Retinal pigment epithelial cell (primary cell): ENCODE results near the gene RFNG.

Experiments used
- DNase-seq: peaks from one replicate; pipeline ENCODE4 v3.0.0-alpha.2; 2010; ENCODE audit warnings: low read depth
- H3K4me3 ChIP-seq: 2 replicates; pipeline ENCODE4 v1.5.1; 2011; ENCODE audit warnings: mild to moderate bottlenecking, low read length, control low read depth, moderate library complexity
- CTCF ChIP-seq: conservative IDR thresholded peaks from 2 replicates; pipeline ENCODE4 v1.5.1; 2011; ENCODE audit warnings: low read depth, low read length, control low read depth, inconsistent platforms

RFNG gene

DNA sequence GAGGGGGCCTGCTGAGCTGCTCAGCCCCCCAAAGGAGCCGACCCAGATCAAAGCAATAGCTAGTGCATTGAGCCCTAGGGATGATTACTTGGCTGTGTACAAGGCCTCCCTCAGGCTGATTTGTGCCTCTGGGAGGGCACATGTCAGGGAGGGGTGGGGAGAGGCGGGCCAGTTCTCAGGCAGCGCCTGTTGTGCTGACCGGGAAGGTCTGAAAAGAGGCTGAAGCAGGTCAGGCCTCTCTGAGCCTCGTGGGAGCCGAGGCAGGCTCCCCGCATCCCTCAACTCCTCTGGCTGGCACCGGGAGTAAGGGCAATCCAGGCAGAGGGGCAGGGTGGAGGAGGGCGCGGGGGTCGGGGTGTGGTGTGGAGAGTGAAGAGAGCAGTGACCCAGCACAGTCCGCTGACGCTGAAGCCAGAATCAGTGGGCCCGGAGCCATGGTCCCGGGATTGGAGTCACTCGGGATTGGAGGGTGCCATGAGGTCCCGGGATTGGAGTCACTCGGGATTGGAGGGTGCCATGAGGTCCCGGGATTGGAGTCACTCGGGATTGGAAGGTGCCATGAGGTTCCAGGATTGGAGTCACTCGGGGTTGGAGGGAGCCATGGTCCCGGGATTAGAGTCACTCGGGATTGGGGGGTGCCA lies 17.1 kb downstream of the RFNG start:
- H3K4me3 ChIP-seq: no peak overlapping the region
- no peak for TF ChIP-seq CTCF
- DNase-seq: no peak

DNA sequence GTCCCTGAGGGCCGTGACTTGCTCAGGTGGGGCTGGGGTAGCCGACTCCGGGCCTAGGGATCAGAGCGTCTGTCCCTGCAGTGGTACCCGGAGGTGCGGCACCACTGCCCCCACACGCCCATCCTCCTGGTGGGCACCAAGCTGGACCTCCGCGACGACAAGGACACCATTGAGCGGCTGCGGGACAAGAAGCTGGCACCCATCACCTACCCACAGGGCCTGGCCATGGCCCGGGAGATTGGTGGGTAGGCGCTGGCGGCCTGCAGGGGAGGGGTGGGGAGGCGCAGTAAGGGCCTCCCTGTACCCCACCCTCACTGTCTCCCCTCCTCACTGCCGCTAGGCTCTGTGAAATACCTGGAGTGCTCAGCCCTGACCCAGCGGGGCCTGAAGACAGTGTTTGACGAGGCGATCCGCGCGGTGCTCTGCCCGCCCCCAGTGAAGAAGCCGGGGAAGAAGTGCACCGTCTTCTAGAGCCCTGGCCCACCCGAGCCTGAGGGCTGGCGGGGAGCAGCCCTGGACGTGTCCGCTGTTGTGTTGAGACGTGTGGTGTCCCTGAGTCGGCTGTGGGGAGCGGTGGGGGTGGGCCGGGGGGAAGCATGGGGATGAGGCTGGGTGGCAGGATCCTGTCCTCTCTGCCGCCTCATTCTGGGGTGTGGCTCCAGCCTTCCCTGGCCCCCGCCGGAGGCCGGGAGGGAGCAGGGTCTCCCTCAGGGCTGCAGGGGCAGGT lies 18.1 kb downstream of the RFNG start:
- no peak for DNase-seq
- TF ChIP-seq CTCF: no peak
- H3K4me3 ChIP-seq: no peak overlapping the region

DNA sequence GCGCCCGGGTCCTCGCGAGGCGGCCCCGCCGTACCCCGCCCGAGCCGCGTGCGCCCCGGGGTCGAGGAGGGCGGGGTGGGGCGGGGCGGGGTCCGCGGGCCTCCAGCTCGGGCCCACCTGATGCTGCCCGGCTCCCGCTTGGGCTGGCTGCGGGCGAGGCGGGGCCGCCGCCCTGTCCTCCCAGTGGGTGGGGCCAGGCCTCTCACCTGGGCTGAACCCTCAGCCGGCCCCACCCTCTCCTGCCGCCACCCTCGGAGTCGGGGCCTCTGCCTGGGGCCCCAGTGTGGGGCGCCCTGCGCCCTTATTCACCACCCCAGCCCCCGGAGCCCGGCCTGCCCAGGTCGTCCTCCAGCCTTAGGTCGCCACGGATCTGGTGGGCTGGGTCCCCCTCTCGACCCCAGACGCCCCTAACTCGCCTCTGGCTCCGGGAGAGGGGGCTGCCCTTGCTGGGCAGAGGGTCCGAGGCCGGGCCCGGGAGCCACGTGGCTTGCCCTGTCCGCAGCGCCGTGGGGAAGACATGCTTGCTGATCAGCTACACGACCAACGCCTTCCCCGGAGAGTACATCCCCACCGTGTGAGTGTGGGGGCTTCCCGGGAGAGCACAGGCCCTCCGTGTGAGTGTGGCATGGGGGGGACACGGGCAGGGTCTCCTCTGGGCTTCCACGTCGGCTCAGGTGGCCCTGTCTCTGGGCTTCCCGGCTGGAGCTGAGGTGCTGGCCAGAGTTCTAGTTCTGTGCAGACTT lies 19.6 kb downstream of the RFNG start:
- H3K4me3 ChIP-seq: peak overlapping the region; percentile 50
- TF ChIP-seq CTCF: no peak
- no peak for DNase-seq

- TF ChIP-seq CTCF: no peak
- DNase-seq: no peak
- H3K4me3 ChIP-seq: peak within 1 kb of the TSS; percentile 50
Measured at GRCh38 chr17:82031303-82031884, 20.2 kb downstream of the RFNG start, which contains the start of gene RAC3. RAC3 (plus strand) TSS chr17:82031678; CDS start chr17:82031762, 84 bp downstream.

DNA sequence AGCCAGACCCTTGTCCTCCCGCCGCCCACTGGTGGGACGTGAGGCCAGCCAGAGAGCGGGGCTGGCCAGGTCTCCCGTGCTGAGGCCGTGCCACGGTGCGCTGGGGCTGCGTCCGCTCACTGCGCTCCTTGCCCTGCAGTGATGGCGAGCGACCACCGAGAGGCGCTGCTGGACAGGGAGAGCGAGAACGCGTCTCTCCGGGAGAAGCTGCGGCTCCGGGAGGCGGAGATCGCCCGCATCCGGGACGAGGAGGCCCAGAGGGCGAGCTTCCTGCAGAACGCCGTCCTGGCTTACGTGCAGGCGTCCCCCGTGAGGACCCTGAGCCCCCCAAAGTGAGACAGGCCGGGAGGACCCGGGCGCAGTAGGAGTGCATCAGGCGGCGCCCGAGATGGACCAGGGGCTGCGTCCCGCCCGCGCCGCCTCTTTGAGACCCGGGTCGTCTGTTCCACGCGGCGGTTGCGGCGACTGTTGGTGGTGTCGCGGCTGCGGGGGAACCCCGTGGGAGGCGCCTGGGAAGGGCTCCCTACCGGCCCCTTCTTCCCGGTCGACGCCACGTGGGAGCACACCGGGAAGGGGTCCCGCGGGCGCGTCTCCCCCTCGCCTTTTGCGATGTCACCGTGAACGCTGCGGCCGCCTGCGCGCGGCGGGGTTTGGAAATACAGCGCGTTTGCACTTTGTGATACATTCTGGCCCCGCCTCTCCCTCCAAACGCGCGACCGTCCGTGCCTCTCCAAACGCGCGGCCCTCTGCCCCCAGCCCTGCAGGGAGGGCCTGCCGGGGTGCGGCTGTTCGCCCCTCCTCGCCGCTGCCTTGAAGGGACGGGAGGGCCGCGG lies 20.9 kb downstream of the RFNG start:
- DNase-seq: peak; percentile 34
- peak; percentile 67 for TF ChIP-seq CTCF
- peak overlapping the region; percentile 49 for H3K4me3 ChIP-seq

DNA sequence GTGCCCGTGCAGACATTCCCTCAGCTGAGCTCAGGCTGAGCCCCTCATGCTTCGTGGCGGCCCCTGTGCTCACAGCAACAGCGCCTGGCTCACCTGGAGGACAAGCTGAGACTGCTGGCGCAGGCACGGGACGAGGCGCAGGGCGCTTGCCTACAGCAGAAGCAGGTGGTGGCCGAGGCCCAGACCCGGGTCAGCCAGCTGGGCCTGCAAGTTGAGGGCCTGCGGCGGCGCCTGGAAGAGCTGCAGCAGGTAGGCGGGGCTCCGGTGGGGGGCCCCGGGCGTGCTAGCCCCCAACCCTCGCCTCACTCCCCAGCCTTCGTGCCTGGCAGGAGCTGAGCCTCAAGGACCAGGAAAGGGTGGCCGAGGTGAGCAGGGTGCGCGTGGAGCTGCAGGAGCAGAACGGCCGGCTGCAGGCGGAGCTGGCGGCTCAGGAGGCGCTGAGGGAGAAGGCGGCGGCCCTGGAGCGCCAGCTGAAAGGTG lies 21.6 kb downstream of the RFNG start:
- TF ChIP-seq CTCF: no peak
- H3K4me3 ChIP-seq: no peak overlapping the region
- no peak for DNase-seq
